SK-N-MC (cell line): ENCODE data around the gene CAPN15.

Experiments
- DNase-seq: peaks from one replicate; pipeline ENCODE4 v3.0.0-alpha.2; 2011; ENCODE audit warnings: low read depth, low spot score
- H3K27ac ChIP-seq: fragments of 200-600 bp; sonication (generic); 2 replicates; pipeline ENCODE4 v1.5.1; 2016; ENCODE audit warnings: mixed run types
- H3K36me3 ChIP-seq: fragments of 200-600 bp; sonication (generic); 2 replicates; pipeline ENCODE4 v1.6.1; 2017; ENCODE audit warnings: antibody characterized with exemption, low read length, mixed read lengths; ENCODE audit not compliant: insufficient read depth
- H3K4me3 ChIP-seq: fragments of 200-600 bp; sonication (generic); 2 replicates; pipeline ENCODE4 v1.5.1; 2016
- H3K9ac ChIP-seq: fragments of 200-600 bp; sonication (generic); 2 replicates; pipeline ENCODE4 v1.8.0; 2017; ENCODE audit warnings: mixed run types, mixed read lengths; ENCODE audit not compliant: insufficient read length
- H3K9me3 ChIP-seq: fragments of 200-600 bp; sonication (generic); 2 replicates; pipeline ENCODE4 v1.6.1; 2017; ENCODE audit warnings: low read depth, mild to moderate bottlenecking, antibody characterized with exemption, low read length, moderate library complexity, mixed read lengths
- EZH2 ChIP-seq: fragments of 200-600 bp; sonication (generic); IDR thresholded peaks from one replicate; pipeline ENCODE4 v1.6.1; 2017; ENCODE audit warnings: antibody characterized with exemption
- FOXP2 ChIP-seq: optimal IDR thresholded peaks from 2 replicates; pipeline ENCODE3; 2011; ENCODE audit warnings: mild to moderate bottlenecking, moderate library complexity; ENCODE audit not compliant: insufficient read depth; ENCODE audit errors: extremely low read length, control extremely low read depth
- POLR2AphosphoS5 ChIP-seq: IDR thresholded peaks from 2 replicates; pipeline ENCODE4 v1.6.1; 2012; ENCODE audit warnings: mild to moderate bottlenecking, low read depth, low read length, borderline replicate concordance

Gene CAPN15

GRCh38 chr16:554297-554621, 26.7 kb downstream of the CAPN15 start:
- Histone ChIP-seq H3K4me3 (no peak overlapping the region), H3K9ac (no peak overlapping the region), H3K9me3 (no peaks in the 10 kb centered on the region), H3K27ac (no peak overlapping the region), H3K36me3 (no peaks in the 10 kb centered on the region; the same call in 1 of the 2 replicates)
- TF ChIP-seq EZH2 (no peak), FOXP2 (no peak), POLR2AphosphoS5 (no peak)
- DNase-seq = no peak

- H3K4me3 ChIP-seq = no peak overlapping the region
- TF ChIP-seq FOXP2 (no peak), POLR2AphosphoS5 (no peak), EZH2 (no peak)
Measured at GRCh38 chr16:554640-555365, 27.3 kb downstream of the CAPN15 start.

GRCh38 chr16:555528-556473, 28.3 kb downstream of the CAPN15 start:
- no peak for DNase-seq
- Histone ChIP-seq H3K4me3 (no peak overlapping the region), H3K9ac (no peak overlapping the region), H3K9me3 (no peaks in the 10 kb centered on the region), H3K27ac (no peak overlapping the region), H3K36me3 (no peaks in the 10 kb centered on the region; the same call in 1 of the 2 replicates)
- TF ChIP-seq POLR2AphosphoS5 (no peak), EZH2 (no peak), FOXP2 (no peak)

More at GRCh38 chr16:554640-555365, 27.3 kb downstream of the CAPN15 start:
- Histone ChIP-seq H3K27ac (no peak overlapping the region), H3K9me3 (no peaks in the 10 kb centered on the region), H3K36me3 (no peaks in the 10 kb centered on the region; the same call in 1 of the 2 replicates), H3K9ac (no peak overlapping the region)
- no peak for DNase-seq

GRCh38 chr16:556474-557173, 29.1 kb downstream of the CAPN15 start:
- Histone ChIP-seq H3K36me3 (no peaks in the 10 kb centered on the region; the same call in 1 of the 2 replicates), H3K27ac (no peak overlapping the region), H3K4me3 (no peak overlapping the region), H3K9ac (no peak overlapping the region), H3K9me3 (no peaks in the 10 kb centered on the region)
- no peak for DNase-seq
- TF ChIP-seq POLR2AphosphoS5 = no peak
- no peak for TF ChIP-seq FOXP2
- TF ChIP-seq EZH2 = no peak

GRCh38 chr16:557463-558297, 30.2 kb downstream of the CAPN15 start:
- no peak overlapping the region for H3K9ac ChIP-seq
- DNase-seq = no peak
- no peaks in the 10 kb centered on the region for H3K9me3 ChIP-seq
- no peaks in the 10 kb centered on the region for H3K36me3 ChIP-seq
- no peak for TF ChIP-seq POLR2AphosphoS5
- H3K4me3 ChIP-seq = no peak overlapping the region
- H3K27ac ChIP-seq = no peak overlapping the region

- H3K36me3 ChIP-seq = no peaks in the 10 kb centered on the region
- no peak overlapping the region for H3K9ac ChIP-seq
- H3K4me3 ChIP-seq = no peak overlapping the region
- no peak for DNase-seq
- no peaks in the 10 kb centered on the region for H3K9me3 ChIP-seq
- TF ChIP-seq FOXP2 (no peak), EZH2 (no peak), POLR2AphosphoS5 (no peak)
- no peak overlapping the region for H3K27ac ChIP-seq
Measured at GRCh38 chr16:558298-559020, 30.9 kb downstream of the CAPN15 start.

GRCh38 chr16:559021-559380, 31.5 kb downstream of the CAPN15 start:
- H3K9me3 ChIP-seq = no peaks in the 10 kb centered on the region
- H3K4me3 ChIP-seq = no peak overlapping the region
- no peak overlapping the region for H3K27ac ChIP-seq
- H3K9ac ChIP-seq = no peak overlapping the region
- no peaks in the 10 kb centered on the region for H3K36me3 ChIP-seq
- TF ChIP-seq POLR2AphosphoS5 (no peak), EZH2 (no peak), FOXP2 (no peak)
- DNase-seq = no peak
